ENCODE measurements around the gene KCNF1. TPM values are rescaled to one million over a fixed set of nuclear protein-coding genes. Genes with fewer than 3 reads are reported as not detected.
"Not testable (repeated sequence)": the region's sequence is repeated elsewhere in the genome, so short reads cannot be mapped to it uniquely, and the experiment has no call there.

The KCNF1 gene
- polyA plus RNA-seq, 1 donor: 3.7 TPM

DNA sequence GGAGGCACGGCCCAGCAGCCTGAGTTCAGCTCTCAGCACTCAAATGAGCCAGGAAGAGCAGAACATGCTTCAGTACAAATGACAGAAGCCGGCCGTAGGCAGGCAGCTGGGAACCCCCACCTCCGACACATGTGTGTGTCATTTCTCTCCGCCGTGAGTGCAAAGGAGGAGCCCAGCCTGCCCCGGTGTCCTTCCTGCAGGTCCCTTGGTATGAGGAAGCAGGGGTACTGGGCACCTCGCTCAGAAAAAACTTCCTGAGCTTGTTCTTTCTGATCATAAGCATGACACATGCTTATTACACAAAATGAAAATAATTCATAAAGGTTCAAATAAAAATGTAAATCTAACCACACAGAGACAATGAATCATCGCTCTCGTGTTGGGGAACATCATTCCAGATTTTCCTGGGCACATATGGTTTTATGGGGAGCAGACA, 35.3 kb downstream of the KCNF1 start:
- DNase-seq: no peak

DNA sequence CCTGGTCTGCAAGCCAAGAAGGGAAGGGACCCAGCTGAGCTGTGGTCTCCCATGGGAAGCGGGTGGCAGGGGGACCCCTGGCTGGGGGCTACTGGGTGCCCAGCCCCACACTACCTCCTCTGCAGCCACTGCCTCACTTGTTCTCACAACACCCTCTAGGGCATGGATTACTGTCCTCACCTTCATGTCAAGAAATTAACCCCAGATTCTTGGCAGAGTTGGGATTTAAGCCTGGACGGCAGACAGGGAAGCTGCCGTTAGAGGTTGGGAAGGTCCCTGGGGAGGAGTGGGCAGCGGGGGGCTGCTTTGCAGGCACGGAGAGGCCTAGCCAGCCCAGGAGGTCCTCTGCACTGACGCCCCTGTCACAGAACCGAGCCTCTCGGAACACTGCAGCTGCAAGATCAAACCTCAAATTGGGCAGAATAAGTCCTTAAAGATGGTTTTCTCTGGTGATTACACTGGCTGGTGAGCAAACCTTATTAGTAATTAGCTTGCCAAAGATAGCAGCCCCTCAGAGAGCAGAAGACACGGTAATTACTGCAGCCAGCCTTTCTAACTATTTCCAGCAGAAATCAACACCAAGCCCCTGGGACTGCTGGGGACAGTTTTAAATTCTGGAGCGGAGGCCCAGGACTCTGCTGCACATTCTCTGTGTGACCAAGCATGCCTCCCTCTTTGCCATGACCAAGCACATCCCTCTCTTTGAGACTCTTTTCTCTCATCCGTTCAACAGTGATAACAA, 35.9 kb downstream of the KCNF1 start:
- DNase-seq: no peak

DNA sequence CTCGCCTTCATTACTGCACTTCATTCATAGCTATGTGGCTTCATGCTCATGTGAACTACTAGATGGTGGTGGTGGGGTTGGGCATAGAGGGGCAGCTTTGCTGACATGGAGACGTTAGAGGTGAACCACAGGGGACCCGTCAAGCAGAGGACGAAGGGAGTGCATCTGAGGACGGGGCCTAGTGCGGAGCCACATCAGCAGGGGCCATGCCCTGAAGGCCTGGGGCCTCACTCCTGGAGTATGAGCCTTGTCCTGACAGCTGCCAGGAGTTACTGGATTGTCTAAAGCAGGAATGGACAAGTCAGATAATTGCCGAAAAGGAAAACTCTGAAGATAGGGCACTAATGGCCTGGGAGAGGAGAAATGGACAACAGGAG, 36.4 kb downstream of the KCNF1 start:
- DNase-seq: no peak

DNA sequence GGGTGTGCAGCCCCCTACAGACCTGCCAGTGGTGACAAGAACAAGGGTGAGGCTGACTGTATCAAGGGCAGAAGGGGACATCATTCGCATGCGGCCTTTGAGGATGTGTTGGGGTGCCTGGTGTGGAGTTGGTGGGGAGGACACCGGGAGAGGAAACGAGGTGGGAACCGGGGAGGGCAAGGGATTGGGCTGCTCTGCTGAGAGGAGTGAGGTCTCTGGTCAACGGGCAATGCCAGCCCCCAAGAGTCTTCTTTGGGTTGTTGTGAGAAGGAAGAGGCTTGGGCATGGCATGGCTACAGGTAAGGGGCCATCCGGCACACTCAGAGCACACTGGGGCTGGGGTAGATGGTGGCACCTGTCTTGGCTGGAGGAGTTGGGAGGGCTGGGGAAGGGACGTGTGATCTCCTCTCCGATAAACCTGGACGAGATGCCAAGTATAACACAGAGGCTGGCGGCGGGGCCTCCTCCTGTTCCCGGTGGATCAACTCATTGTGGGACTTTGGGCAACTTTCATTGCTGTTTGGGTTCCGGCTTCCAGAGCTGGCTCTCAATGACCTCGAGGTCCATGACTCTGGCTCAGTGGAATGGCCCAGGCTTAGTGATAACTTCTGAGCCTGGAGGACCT, 37.0 kb downstream of the KCNF1 start:
- DNase-seq: no peak

DNA sequence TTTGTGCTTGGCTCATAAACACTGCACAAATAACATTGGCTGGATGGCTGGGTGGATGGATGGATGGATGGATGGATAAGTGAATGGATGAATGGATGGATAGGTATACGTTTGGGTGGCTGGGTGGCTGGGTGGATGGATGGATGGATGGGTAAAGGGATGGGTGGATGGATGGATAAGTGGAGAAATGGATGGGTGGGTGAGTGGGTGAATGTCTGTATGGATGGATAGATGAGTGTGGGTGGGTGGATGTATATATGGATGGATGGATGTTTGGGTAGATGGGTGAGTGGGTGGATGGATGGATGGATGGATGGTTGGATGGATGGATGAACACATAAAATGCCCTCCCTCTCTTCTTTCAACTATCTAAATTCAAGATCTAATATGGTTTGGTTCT, 38.1 kb downstream of the KCNF1 start:
- no peak for DNase-seq

DNA sequence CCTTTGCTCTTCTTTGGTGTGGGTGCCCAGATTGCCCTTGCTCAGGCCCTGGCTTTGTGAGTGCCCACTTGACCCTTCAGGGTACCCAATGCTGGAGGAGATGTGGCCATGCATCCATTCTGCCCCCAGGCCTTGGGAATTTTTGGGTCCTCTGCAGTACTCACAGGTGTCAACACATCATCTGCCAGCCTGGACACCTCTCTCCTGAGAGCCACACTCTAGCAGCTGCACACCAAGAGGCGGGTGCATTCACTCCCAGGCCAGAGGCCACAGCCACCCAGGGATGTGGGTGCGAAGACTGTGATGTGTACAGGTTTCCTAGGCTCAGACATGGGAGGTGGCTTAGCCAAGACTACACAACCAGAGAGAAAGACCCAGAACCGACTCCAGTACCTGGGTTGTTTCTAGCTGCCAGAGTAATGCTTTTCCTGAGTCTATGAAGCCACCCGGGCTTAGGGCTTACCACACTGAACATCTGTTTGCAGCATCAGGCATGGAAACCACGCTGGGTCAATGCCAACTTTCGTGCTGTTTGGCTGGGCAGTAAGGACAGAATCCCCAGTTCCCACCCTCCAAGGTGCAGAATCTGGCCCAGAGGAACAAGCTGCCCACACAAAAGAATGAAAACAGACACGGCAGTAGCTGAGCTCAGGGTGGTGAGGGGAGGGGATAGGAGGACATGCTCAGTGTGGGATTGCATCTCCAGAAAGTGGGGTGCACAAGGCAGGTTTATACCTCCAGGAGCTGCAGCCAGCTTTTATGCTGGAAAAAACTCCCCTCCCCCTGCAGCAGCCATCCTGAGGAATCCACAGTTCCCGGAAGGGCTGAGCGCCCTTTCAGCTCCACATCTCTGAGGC, 40.1 kb downstream of the KCNF1 start:
- peak; percentile 14 for DNase-seq

DNA sequence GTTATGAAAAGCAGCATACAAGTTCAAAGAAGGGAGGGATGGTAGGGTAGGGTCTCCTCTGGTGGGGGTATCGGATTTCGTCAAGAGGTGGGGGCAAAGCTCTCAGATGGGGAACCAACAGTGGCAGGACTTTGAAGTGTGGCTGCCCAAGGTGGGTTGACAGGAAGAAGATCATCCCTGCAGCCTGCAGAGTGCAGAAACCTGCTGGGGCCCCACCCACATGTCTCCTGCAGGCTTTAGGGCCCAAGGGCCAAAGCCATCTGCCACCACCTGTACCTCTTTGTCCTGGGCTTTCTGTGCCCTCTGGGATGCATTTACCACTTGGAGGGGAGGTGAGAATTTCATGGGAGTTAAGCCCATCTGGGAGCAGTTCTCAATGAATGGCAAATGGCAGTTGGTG, 42.7 kb downstream of the KCNF1 start:
- no peak for DNase-seq

DNA sequence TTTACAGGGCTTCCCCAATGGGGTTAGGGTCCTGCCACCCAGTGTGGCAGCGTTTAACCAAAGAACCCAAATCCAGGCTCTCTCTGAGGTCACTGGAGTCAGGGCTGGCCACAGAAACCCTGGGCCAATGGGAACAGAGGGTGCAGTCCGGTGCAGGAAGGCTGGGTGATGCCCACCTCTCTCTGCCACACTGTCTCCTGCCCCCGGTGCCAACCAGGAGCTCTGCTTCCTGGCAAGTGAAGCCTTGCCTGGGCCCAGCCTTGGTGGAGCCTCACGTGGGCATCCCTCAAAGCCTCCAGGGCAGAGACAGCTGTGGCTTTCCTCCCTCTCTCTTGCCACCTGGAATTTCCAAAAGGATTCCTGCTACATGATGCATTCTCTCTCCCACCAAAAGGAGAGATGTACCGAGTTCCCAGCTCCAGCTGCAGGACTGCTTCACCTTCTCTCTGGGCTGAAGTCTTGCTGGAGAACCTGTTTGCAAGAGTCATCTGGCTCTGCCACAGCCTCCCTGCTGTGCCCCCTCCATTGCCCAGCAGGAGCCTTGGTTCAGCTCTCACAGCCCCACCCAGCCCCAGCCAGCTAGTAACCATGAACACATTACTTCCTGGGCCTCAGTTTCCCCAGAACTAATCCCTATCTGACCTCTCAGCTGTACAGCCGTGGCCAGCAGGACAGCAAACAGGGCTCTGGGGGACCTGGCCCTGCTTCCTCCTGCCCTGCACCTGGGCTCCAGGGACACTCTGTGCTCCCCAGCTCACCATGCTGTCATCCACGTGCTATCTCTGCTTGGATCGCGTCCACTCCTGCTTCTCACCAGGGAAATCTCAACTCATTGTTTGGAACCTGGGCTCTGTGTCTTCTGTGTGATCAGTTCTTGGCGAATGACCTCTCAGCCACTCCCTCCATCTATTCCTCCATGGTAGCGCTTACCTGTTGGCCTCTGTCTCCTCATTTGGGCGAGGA, 43.4 kb downstream of the KCNF1 start:
- no peak for DNase-seq

DNA sequence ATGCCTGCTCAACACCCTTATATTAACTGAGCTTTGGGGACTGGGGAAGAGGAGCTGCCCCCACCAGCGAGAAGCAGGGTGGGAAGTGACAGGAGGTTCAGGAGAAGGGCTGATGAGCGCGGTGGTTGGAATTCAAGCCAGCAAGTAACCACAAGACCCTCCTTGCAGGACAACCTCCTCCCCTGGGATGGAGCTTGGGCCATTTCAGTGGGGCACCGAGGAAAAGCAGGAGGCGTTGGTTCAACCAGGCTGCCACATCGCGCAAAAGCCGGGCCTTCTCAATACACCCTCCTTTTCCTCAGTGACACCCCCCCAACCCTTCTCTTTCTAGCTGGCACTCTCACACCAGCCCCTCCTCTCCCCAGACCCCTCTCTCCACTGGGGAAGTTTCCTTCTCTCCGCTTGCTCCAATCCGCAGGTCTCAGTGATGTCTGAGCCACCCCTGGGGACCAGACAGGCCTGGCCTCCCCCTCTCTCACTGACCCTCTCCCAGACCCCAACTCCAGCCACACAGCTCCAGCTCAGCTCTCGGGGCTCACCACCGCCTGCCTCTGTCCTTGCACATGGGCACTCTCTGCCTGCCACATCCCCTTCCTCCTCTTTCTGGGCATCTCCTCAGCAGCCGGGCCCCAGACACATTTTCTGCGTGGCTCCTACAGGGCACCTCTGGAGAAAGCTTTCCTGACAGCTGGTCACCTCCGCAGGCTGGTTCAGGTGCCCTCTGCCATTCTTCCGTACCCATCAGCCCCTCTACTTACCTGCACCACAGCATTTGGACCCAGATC, 44.5 kb downstream of the KCNF1 start:
- DNase-seq: no peak

DNA sequence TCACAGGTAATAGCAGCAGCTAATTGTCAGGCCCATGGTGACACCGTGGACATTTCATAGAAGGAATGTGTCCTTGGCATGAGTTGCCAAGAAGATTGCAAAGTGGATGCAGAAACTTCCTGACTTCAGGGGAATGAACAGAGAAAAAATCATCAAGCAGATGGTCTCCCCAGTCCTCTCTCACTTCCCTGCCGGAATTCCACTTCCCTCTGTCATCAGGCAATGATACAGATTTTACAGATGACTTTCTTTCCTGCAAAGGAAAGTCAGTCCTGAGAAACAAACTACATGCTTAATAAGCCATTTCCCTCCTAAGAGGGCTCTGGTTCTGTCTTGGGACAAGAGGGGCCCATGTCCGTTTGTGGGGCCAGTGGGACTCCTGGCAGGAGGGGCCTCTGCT, 45.7 kb downstream of the KCNF1 start:
- no peak for DNase-seq

DNA sequence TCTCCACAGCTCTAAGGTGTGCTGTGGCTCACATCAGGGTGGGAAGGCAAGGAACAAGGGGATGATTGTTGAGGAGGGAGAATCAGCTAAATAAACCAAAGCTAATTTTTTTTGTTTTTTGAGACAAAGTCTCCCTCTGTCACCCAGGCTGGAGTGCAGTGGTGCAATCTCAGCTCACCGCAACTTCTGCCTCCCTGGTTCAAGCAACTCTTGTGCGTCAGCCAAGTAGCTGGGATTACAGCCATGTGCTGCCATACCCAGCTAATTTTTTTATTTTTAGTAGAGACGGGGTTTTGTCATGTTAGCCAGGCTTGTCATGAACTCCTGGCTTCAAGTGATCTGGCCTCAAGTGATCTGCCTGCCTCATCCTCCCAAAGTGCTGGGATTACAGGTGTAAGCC, 46.7 kb downstream of the KCNF1 start:
- DNase-seq: not testable (repeated sequence)

DNA sequence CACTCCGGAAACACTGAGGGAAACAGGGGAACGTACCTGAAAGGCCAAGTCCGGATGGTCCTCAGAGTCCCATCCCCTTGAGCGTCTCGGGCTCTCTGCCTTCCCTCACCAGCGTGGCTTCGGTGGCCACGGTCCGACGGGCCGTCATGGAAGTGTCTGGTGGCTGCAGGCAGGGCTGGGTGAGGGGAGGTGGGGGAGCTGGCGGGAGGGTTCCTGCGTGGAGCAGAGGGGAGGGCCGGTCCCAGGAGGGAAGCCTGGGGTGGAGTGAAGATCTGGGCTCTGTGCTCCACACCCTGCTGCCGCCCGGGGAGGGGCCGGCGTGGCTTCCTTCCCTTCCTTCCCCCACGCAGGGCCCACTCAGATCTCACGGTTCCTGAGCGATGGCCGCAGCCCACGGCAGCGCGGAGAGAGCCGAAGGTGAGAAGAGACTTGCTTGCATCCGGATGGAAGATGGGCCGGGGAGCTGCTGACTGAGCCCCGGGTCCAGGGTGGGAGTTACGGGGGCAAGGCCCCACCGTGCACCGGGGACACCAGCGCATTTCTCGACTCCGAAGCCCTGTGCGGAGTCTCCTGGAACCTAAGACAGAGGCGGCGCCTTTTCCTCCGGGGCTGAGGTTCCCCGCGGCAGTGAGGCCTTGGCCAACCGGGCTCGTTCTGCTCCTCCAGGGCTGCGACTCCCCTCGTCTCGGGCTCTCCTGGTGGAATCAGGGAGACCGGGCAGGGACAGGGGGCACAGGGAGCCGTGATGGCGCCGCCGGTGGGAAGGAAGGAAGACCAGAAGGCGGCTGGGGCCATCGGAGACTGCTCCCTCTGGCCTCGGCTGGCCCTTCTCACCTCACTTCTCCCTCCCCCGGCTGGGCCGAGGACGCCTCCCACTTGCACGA, 49.1 kb downstream of the KCNF1 start:
- DNase-seq: no peak

DNA sequence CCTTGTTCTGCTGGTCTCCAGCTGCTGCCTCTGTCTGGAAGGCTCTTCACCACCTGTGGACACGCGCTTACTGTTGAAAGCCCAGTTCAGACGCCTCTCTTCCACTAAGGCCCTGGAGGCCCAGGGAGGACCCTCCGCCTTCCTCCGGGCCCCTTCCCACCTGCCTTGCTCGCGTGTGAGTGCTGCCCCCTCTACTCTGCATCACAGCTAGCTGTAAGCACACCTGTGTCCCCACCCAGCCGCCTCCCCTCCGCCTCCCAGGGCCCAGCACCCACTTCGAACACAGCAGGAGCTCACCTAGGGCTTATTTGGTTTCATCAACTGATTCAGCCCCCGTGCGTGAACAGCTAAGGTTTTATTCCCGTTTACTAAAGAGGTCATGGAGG, 49.7 kb downstream of the KCNF1 start:
- no peak for DNase-seq

DNA sequence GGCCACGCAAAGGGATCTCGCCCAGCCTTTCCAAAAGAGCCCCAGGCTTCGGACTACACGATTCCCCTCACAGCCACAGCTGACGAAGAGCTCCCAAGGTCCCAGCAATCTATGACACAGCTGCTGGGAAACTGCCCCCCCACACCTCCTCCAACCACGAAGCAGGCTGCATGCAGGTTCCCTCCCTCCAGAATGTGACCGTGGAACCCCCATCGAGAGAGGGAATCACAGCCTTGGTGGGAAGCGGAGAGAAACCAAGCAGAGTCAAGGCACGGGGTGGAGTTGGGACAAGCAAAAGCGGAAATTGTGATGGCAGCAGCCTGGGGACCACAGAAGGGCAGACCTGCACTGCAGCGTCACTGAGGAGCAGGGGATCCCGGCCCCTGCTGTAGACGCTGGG, 50.3 kb downstream of the KCNF1 start:
- DNase-seq: no peak

DNA sequence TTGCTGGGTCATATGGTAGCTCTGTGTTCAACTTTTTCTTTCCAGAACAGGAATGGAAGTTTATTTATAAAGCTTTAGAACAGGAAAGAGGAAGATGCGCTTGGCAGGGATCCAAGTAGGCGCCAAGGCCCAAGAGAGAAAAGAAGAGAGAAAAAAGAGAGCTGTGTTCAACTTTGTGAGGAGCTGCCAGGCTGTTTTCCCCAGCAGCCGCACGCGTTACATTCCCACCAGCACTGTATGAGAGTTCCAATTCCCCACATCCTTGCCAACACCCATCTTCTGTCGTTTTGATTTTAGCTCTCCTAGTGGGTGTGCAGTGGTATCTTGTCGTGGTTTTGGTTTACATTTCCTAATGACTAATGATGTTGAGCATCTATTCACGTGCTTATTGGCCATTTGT, 51.4 kb downstream of the KCNF1 start:
- DNase-seq: no peak

Other genes with a start within 250 kb of the KCNF1 start
- 17.2 TPM for gene NOL10, start 222.0 kb upstream of the KCNF1 start, polyA plus RNA-seq (ENCODE audit: insufficient read length)
- 1.7 TPM for gene ATP6V1C2, start 190.3 kb upstream of the KCNF1 start, polyA plus RNA-seq (ENCODE audit: insufficient read length)
- 125 TPM for gene PDIA6, start 99.1 kb upstream of the KCNF1 start, polyA plus RNA-seq (ENCODE audit: insufficient read length)
- 12.6 TPM for gene SLC66A3, start 243.5 kb downstream of the KCNF1 start, polyA plus RNA-seq (ENCODE audit: insufficient read length)